ENCODE measurements around the gene SYT14. TPM values are rescaled to one million over a fixed set of nuclear protein-coding genes. Genes with fewer than 3 reads are reported as not detected.
"Not testable (repeated sequence)": the region's sequence is repeated elsewhere in the genome, so short reads cannot be mapped to it uniquely, and the experiment has no call there.

The SYT14 gene
- total RNA-seq, 1 donor from 2014 or later: 0.13 TPM

DNA sequence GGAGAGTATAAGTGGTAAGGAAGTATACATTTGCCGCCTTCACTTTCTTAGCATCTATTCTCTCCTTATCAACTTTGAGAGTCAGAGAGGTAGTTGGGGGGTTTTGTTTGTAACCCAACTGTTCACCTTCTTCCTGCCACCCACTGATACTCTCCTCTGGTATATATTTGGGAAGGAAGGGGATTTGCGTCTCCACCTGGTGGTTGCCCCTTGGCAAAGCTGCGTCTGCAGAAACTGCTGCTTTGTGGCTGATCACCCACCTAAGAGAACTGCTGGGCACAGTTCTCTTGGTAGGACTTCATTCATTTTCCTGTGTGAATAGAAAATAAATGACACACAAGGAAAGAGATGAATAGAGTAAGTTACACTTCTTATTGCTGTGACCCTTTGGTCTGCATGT, 87.0 kb downstream of the SYT14 start:
- DNase-seq (ENCODE audit: low read depth in 2 of 2): no peak

DNA sequence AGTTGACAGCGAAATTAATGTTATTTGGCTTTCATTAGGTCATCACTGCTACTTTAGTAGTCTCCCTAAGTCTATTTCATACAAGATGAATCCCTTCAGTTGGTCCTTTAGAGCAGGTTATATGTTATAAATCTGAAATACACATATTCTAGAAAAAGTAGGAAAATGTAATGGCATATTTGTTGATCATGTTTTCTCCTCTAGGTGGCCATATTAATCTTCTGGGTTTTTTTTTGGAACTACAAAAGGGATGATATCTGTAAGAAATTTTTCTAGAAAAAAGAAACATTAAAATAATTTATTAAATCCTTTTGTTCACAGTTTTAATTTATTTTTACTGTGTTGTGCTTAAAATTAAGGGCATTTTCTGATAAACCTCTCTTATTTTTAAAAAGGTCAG, 87.9 kb downstream of the SYT14 start:
- no peak for DNase-seq (ENCODE audit: low read depth in 2 of 2)

DNA sequence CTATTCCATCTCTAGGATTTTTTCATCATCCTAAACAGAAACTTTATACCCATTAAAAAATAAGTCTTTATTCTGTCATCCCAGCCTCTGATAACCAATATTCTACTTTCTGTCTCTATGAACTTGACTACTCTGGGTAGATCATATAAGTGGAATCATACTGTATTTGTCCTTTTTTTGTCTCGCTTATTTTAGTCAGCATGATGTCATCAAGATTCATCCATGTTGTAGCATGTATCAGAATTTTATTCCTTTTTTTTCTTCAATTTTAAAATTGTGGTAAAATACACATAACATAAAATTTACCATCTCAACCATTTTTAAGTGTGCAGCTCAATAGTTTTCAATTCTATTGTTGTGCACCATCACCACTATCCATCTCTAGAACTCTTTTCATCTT, 90.0 kb downstream of the SYT14 start:
- DNase-seq (ENCODE audit: low read depth in 2 of 2): no peak

DNA sequence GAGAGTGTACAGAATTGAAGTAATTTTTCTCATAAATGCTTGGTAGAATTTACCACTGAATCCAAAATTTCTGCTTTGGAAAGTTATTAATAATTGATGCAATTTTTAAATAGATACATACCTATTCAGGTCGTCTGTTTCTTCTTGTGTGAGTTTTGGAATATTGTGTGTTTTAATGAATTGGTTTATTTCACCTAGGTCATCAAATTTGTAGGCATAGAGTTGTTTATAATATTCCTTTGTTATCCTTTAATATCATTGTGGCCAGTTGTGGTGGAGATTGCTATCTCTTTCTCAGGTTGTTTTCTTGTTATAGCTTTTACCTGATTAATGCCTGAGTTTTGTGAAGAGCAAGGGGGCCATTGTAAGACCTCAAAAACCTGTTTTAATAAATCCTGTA, 93.5 kb downstream of the SYT14 start:
- no peak for DNase-seq (ENCODE audit: low read depth in 2 of 2)

DNA sequence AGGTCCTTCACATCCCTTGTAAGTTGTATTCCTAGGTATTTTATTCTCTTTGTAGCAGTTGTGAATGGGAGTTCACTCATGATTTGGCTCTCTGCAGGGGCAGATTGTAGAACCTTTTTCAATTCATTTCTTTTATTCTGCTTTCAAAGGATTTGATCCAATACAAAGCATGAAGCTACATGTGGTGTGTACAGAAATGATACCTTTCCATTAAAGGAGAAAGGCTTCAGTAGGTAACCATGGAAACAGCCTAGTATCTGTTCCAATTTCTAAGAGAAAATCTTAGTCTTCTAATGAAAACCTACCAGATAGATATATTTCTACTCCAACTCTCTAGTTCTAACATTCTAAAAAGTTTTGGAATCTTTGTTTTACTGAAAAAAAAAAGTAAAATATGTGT, 105.0 kb downstream of the SYT14 start:
- DNase-seq (ENCODE audit: low read depth in 2 of 2): no peak

DNA sequence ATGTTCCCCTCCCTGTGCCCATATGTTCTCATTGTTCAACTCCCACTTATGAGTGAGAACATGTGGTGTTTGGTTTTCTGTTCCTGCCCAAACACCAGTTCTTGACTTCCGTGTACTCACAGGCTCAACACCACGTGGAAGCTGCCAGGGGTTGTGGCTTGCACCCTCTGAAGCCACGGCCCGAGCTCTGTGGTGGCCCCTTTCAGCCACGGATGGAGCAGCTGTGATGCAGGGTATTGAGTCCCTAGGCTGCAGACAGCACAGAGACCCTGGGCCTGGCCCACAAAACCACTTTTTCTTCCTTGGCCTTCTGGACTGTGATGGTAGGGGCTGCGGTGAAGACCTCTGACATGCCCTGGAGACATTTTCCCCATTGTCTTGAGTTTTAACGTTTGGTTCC, 111.6 kb downstream of the SYT14 start:
- DNase-seq (ENCODE audit: low read depth in 2 of 2): no peak

DNA sequence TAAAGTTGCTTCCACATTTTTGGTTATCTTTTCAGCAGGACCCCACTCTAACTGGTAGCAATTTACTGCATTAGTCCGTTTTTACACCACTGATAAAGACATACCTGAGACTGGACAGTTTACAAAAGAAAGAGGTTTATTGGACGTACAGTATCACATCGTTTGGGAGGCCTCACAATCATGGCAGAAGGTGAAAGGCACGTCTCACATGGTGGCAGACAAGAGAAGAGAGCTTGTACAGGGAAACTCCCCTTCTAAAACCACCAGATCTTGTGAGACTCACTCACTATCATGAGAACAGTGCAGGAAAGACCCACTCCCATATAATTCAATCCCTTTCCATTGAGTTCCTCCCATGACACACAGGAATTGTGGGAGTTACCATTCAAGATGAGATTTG, 112.5 kb downstream of the SYT14 start:
- not testable (repeated sequence) for DNase-seq (ENCODE audit: low read depth in 2 of 2)

DNA sequence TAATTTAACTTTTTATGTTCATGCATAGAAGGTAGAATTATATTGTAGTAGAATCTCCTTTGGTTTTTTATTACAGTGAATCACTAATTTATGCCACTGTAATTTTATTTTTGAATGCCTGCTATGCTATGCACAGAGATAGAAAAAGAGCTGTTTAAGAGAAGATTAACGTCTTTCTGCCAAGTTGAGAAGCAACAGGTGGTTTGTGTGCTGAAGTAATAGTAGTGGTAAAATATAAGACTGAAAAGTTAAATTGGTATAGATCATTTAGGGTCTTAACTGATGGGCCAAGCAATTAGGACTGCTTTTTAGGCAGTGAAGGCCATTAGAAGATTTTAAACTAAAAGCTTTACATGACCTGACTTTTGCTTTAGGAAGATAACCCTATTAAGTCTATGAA, 115.1 kb downstream of the SYT14 start:
- no peak for DNase-seq (ENCODE audit: low read depth in 2 of 2)

DNA sequence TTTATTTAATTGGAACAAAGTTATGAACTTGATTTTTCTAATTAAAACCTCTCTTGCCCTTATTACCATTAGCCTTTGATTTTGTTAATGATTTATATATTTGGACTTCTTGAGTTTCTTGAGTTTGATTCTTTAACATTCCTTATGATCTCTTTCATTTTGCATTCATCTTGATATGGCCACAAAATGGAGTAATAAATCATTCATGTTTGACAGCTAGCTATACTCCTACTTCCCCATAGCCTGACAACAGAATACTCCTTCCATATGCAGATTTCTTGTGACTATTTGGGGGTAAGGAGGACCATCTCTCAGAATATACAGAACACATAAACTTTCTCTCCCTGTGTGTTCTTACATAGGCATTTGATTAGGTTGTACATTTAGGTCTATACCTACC, 119.6 kb downstream of the SYT14 start:
- DNase-seq (ENCODE audit: low read depth in 2 of 2): no peak

DNA sequence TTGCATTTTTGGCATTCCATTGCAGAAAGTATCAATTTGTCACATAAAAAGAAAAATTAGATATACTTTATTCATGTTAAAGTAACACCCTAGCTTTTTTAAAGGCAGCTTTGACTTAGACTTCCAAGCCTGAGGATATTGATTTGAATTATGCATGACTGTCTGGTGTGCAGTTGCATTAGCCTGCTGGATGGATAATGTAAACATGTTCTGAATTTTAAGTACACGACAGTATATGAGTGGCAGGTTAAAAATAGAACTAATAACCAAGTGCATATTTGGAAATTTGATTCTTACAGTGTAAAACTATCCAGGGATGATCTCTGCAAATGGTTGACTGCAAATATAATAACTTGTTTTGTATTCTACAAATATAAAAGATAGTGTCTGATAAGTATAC, 124.0 kb downstream of the SYT14 start:
- DNase-seq (ENCODE audit: low read depth in 2 of 2): no peak

DNA sequence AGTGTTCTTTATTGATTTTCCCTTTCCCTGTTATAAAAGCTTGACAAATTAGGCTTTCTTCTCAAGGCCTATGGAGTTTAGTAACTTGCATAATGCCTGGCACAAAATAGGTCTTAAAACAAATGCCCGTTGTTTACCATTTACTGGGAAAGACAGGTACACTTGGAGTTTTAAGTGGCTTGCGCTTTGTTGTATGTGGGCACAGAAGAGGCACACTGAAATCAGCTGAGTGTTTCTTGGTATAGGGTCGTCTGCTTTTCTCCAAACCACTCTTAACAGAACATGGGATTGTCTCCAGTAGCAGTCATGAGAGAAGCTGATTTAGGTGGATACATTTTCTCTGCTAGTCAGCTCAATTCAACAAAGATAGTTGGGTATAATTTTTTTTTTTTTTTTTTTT, 132.5 kb downstream of the SYT14 start:
- no peak for DNase-seq (ENCODE audit: low read depth in 2 of 2)

DNA sequence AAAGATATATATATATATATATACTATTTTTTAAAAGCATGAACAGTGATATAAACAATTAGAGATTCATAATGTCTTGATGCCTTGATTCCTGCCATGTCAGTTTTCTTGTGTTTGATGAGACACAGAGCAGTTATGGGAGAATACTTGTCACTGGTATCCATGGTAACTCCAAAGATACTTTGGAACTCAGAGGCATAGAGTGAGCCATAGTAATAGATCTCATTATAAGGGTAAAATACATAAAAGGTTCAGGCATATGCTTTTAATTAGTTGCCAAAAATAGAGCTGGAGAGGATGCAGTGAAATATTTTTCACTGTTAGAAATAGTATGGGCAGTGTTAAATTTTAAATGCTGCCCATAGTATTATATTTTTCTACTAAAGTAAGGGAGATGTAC, 134.1 kb downstream of the SYT14 start:
- no peak for DNase-seq (ENCODE audit: low read depth in 2 of 2)

DNA sequence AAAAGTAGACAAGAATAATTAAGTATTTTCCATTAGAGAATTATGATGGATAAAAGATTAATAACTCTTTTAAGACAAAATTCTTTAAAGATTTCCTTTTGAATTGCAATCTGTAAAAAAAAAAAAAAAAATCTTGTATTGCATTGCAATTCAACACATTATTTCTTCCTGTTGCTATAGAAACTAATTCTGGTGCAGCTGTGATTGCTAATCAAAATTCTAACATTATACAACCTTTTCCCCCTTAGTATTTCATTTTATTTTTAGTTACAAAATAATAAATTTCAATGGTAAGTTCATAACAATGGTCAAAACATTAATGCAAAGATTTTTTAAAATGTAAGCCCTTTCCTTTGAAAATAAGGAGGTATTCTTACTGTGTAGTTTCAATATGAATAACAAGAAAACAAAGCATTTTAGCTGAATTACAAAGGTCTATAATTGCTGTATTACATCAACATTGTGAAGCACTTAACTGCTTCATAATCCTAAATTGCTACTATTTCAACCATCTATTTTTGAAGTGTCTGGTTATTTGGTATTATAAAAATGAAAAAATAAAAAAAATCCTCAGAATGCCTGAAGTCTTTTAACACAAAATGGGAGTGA, 135.0 kb downstream of the SYT14 start:
- DNase-seq (ENCODE audit: low read depth in 2 of 2): no peak

DNA sequence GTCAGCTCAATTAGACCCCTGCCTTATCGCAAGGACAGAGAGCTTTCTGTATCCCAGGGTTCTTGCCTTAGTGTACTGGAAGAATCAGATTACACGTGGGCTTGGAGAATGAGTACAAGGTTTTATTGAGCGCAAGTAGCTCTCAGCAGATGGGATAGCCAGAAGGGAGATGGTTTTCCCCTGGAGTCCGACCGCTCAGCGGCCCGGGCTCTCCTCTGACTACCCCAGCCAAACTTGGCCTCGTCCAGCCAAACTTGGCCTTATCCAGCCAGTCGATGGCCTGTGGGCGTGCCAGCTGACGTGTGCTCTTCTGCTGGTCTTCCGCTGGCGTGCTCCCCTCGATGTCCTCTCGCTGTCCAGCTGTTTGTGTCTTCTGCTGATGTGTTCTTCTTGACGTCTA, 136.9 kb downstream of the SYT14 start:
- DNase-seq (ENCODE audit: low read depth in 2 of 2): no peak

DNA sequence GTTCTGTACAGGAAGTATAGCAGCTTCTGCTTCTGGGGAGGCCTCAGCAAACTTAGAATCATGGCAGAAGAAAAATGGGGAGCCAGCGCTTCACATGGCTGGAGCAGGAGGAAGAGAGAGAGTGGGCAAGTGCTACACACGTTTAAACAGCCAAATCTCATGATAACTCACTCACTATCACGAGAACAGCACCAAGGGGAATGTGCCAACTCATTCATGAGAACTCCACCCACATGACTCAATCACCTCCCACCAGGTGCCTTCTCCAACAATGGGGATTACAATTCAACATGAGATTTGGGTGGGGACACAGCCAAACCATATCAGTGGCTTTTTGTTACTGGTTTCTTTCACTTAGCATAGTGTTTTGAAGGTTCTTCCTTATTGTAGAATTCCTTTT, 138.6 kb downstream of the SYT14 start:
- DNase-seq (ENCODE audit: low read depth in 2 of 2): no peak

DNA sequence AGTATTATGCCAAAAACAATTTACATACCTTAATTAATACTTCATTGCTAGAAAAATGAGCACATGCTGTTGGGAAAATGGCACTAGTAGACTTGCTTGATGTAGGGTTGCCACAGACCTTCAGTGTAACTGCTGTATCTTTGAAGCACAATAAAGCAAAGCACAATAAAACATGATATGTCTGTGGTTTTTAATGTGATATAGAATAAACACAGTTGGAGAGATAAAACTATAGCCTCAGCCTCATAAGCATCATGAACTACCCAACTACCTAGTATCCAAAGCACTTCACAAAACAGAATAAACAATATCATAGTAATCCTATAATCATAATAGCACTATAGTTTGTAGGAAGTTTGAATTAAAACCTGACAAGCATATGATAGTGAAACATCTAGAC, 143.5 kb downstream of the SYT14 start:
- DNase-seq (ENCODE audit: low read depth in 2 of 2): no peak

DNA sequence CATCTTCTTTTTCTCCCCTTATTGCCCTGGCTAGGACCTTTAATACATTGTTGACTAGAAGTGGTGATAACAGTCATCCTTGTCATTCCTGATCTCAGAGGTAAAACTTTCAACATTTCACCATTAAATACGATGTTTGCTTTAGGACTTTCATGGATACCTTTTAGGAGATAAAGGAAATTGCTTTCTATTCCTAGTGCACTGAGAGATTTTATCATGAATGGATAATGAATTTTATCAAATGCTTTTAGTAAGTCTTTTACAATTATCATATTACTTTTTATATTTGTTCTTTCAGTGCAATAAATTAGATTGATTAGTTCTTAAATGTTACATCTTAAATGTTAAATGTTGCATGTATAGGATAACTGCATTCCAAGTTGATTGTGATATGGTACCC, 147.3 kb downstream of the SYT14 start:
- no peak for DNase-seq (ENCODE audit: low read depth in 2 of 2)

DNA sequence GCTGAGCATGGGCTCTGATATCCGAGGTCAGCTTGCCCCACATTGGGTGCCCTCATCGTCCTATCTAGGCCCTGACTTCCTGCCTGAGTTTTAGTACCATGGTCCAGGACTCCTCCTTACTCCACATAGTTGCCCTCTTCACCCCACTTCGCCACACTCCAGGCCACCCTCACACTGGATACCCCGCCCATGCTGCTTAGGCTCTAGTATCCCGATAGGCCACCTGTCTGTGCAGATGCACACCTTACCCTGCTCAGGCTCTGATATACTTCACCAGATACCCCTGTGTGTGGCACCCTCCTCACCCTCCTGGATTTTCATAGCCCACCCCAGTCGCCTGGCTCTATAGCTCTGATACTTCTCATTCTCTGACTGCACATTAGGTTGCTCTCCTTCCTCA, 149.0 kb downstream of the SYT14 start:
- DNase-seq (ENCODE audit: low read depth in 2 of 2): no peak

DNA sequence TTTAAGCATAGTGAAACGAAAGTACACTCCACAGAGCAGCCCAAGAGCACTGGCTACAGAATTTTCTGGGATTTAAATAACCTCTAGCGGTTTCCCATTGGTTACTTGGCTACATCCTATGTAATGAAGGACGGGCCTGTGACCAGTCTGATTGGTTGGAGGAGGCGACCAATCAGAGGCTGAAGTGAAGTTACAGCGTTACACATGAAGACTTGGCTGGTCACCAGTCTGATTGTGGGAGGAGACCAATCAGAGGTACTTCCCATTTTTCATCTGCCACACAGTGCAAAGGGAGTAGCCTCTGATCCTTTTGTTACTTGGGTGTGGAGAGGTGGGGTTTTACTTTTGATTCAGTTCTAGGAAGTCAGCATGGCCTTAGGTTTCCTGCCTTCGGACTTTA, 151.8 kb downstream of the SYT14 start:
- no peak for DNase-seq (ENCODE audit: low read depth in 2 of 2)

DNA sequence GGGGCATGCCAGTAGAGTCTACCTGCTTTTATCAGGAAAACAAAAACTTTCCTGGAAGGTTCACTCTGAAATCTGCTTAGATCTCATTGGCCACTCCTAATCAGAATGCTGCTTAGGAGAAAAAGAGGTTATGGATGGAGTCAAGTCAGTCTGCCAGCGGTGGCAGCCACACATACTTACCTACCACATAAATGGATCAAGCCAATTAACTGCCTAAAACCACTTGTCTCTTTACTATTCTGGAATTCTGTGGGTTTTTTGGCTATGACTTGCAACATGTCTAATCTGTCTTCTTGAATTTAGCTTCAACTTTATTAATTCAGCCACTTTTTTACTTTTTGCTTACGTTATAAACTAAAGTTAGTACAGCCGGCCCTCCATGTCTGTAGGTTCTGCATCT, 154.3 kb downstream of the SYT14 start:
- no peak for DNase-seq (ENCODE audit: low read depth in 2 of 2)

DNA sequence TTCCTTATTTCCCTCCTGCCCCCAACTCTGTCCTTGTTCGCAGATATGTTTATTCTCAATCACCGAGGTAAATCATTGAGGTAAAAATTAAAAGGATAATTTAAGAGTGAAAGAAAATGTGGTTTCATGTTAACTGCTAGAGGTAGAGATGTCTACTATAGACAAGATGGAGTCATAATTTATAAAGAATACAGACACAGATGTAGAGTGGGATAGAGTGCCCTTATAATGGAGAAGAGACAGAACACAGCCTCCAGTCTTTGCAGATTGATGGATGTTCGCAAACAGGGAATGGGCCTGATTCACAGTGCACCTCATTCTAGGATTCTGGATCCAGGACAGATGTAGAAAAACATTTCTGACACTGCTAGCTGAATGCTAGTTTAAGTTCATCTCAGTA, 155.4 kb downstream of the SYT14 start:
- DNase-seq (ENCODE audit: low read depth in 2 of 2): no peak

DNA sequence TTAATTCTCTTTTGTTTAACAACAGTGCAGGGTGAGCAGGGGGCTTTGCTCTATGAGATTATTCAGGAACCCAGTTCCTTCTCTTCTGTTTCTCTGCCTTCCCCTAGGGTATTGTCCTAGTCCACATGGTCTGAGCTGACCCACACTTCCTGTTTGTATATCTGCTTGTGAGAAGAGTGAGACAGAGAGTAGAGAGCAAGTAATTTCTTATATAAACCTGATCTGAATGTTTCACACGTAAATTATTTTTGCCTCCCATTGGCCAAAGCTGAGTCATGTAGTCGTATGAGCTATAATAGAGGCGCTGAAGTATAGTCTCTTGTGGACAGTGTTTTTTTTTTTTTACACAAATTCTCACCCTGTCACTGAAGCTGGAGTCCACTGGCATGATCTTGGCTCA, 160.3 kb downstream of the SYT14 start:
- DNase-seq (ENCODE audit: low read depth in 2 of 2): no peak

DNA sequence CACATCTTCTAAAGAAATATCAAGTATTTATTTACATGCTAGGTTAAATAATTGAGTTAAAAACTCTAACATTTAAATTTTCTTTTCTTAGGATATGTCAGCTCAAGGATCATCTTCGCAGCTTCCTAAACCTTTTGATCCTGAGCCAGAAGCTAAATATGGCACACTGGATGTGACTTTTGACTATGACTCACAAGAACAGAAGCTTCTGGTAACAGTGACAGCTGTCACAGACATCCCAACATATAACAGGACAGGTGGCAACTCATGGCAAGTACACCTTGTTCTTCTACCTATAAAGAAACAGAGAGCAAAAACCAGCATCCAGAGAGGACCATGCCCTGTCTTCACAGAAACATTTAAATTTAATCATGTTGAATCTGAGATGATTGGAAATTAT, 161.9 kb downstream of the SYT14 start:
- no peak for DNase-seq (ENCODE audit: low read depth in 2 of 2)

DNA sequence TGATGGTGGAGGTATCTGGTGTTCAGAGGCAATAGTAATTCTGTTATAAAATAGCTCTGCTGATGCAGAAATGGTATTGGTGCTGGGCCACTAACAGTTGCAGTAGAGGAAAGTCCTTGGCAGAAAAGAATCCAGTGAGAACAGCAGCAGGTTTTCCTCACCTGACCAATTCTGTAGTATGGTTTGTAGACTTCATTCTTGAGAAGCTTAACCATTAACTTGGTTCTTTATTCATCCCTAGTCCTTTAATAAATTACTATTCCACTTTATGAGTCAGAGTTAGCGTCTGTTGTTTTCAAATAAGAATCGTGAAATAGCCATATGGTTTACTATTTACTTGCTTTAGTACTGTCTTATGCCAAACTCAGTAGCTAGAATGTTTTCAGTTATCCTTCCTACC, 166.1 kb downstream of the SYT14 start:
- no peak for DNase-seq (ENCODE audit: low read depth in 2 of 2)
